RWPE2 (cell line): Measurements from ENCODE around the gene TRANK1.

Source experiments
- ATAC-seq: fragments of 200-7000 bp; cut with Tn5 transposase; 3 replicates; pipeline ENCODE4 v1.9.1; 2021; ENCODE audit warnings: low read depth
- DNase-seq: peaks from one replicate; pipeline ENCODE4 v3.0.0-alpha.2; 2020; ENCODE audit warnings: low spot score
- H3K27ac ChIP-seq: fragments of 450-650 bp; 2 replicates; pipeline ENCODE4 v1.5.1; 2017; ENCODE audit warnings: mild to moderate bottlenecking; ENCODE audit not compliant: poor library complexity, severe bottlenecking
- H3K27me3 ChIP-seq: fragments of 250-450 bp; sonication (Bioruptor Pico); 2 replicates; pipeline ENCODE4 v1.5.1; 2021; ENCODE audit warnings: mild to moderate bottlenecking, moderate library complexity; ENCODE audit not compliant: insufficient read depth, poor library complexity, severe bottlenecking
- H3K36me3 ChIP-seq: fragments of 250-450 bp; sonication (Bioruptor Pico); 2 replicates; pipeline ENCODE4 v1.5.1; 2020; ENCODE audit warnings: low read depth, mild to moderate bottlenecking, moderate library complexity
- H3K4me1 ChIP-seq: fragments of 250-450 bp; sonication (Bioruptor Pico); 2 replicates; pipeline ENCODE4 v1.5.1; 2021; ENCODE audit warnings: mild to moderate bottlenecking, moderate library complexity; ENCODE audit not compliant: insufficient read depth, poor library complexity, severe bottlenecking
- H3K4me3 ChIP-seq: fragments of 250-450 bp; sonication (Bioruptor Pico); 2 replicates; pipeline ENCODE4 v1.5.1; 2021; ENCODE audit warnings: mild to moderate bottlenecking, moderate library complexity; ENCODE audit not compliant: severe bottlenecking
- H3K9me3 ChIP-seq: fragments of 250-450 bp; sonication (Bioruptor Pico); 2 replicates; pipeline ENCODE4 v1.5.1; 2021; ENCODE audit warnings: mild to moderate bottlenecking, moderate library complexity; ENCODE audit not compliant: severe bottlenecking
- CTCF ChIP-seq: fragments of 450-650 bp; IDR thresholded peaks from one replicate; pipeline ENCODE4 v1.5.1; 2017; ENCODE audit warnings: mild to moderate bottlenecking, moderate library complexity; ENCODE audit not compliant: poor library complexity, severe bottlenecking

TRANK1 gene

GRCh38 chr3:36926292-36926897 is 18.5 kb downstream of the TRANK1 start:
- Histone ChIP-seq H3K27ac (no peak overlapping the region), H3K4me3 (no peak overlapping the region), H3K27me3 (no peaks in the 10 kb centered on the region), H3K4me1 (no peaks in the 10 kb centered on the region), H3K9me3 (peaks cover 6% of the 10 kb centered on the region), H3K36me3 (no peaks in the 10 kb centered on the region)
- DNase-seq (no peak), ATAC-seq (no peak)
- no peak for TF ChIP-seq CTCF

- Histone ChIP-seq H3K27me3 (no peaks in the 10 kb centered on the region), H3K4me1 (no peaks in the 10 kb centered on the region), H3K4me3 (no peak overlapping the region), H3K36me3 (no peaks in the 10 kb centered on the region), H3K27ac (no peak overlapping the region), H3K9me3 (peaks cover 11% of the 10 kb centered on the region)
- no peak for TF ChIP-seq CTCF
- no peak for DNase-seq
- ATAC-seq: no peak
These were observed 19.9 kb downstream of the TRANK1 start for GRCh38 chr3:36924744-36925521.

- no peaks in the 10 kb centered on the region for H3K4me1 ChIP-seq
- H3K9me3 ChIP-seq: peaks cover 8% of the 10 kb centered on the region
- no peak for TF ChIP-seq CTCF
- no peaks in the 10 kb centered on the region for H3K36me3 ChIP-seq
- H3K4me3 ChIP-seq: no peak overlapping the region
- H3K27ac ChIP-seq: no peak overlapping the region
- no peaks in the 10 kb centered on the region for H3K27me3 ChIP-seq
- ATAC-seq (no peak), DNase-seq (no peak)
These were observed 20.7 kb downstream of the TRANK1 start for GRCh38 chr3:36923981-36924743.

DNA sequence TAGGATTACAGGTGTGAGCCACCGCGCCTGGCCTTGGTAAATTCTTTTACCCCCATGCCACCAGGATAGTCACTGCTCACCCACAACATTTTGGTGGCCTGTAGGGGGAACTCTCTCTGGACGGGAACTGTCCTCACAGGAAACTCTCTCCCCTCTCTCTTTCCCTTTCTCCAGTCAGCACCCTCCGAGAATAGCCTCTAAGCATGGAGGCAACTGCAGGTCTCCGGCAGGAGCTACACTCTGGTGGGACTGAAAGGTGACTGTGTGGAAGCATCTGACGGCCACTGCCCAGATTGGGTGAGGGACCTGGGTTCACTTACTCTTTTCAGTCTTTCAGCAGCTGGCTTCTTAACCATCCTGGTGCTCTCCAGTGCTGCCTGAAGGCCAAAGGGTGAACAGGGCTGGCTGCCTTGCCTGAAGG is 21.3 kb downstream of the TRANK1 start:
- ATAC-seq (no peak), DNase-seq (no peak)
- no peaks in the 10 kb centered on the region for H3K27me3 ChIP-seq
- no peak overlapping the region for H3K27ac ChIP-seq
- peaks cover 8% of the 10 kb centered on the region for H3K9me3 ChIP-seq
- no peak overlapping the region for H3K4me3 ChIP-seq
- no peak for TF ChIP-seq CTCF
- no peaks in the 10 kb centered on the region for H3K36me3 ChIP-seq
- no peaks in the 10 kb centered on the region for H3K4me1 ChIP-seq
